ENCODE data around the gene LCN1.
"Not testable (repeated sequence)": the region's sequence is repeated elsewhere in the genome, so short reads cannot be mapped to it uniquely, and the experiment has no call there.

Gene LCN1

DNA sequence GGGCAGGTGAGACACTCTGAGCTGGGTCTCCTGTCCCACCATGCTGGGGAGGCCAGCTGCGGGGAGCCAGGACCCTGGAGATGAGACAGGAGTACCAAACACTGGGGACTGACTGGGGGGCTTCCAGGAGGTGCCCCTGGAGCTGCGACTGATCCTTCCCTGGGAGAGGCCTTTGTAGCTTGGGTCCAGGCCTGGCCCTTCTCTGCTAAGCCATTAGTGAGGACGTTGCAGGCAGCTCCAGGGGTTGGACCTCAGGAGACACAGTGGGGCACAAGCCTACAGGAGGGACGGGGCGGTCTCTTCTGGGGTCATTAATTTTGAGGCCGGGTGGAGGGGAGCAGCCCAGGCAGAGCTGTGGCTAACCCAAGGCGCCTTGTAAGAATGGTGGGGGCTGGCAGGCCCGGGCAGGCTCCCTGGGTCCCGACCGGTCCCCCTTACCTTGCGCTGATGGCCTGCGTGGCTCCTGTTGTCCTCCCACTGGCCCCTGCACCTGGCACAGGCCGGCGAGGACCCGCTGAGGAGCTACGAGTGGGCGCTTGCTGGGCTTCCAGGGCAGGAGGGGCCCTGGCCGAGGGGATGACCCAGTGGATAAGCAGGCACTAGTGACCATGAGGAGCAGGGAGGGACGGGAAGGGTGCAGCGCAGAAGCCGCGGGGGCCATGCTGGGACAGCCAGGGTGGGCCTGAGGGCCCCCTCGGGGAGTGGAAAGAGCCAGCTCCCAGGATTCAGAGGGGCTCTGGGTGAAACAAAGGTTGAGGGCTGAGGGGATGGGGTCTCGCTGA is 15.6 kb upstream of the LCN1 start:
- no peak for DNase-seq

DNA sequence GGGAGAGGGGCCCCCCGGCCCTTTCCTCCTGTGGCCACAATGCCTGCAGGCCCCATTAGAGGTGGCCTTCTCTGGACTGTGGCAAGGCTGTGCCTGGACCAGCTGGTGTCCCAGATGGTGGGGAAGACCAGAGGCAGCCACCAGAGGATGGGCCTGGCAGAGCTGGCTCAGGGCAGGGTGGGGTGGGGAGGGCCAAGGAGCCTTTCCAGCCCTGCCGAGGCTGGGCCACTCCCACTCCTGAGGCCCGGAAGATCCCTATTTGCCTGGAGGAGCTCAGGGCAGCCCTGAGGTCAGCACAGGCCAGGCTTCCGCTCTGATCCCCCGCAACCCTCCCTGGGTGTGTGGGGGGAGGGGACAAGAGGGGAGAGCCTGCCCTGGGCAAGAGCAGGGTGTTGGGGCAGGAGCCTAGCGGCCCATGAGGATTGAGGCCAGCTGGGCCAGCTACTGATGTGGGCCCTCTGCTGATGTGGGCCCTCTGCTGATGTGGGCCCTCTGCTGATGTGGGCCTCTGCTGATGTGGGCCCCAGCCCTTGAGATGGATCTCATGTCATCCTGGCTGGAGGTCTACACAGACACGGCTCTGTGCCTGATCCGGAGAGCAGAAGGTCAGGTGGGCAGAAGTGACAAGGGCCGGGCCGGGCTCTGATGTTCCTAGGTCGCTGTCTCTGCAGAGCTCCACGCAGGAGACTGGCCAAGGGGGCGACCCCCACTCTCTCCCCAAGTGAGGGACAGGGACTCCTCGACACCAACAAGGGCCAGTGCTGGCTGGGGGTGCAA is 14.7 kb upstream of the LCN1 start:
- no peak for DNase-seq

DNA sequence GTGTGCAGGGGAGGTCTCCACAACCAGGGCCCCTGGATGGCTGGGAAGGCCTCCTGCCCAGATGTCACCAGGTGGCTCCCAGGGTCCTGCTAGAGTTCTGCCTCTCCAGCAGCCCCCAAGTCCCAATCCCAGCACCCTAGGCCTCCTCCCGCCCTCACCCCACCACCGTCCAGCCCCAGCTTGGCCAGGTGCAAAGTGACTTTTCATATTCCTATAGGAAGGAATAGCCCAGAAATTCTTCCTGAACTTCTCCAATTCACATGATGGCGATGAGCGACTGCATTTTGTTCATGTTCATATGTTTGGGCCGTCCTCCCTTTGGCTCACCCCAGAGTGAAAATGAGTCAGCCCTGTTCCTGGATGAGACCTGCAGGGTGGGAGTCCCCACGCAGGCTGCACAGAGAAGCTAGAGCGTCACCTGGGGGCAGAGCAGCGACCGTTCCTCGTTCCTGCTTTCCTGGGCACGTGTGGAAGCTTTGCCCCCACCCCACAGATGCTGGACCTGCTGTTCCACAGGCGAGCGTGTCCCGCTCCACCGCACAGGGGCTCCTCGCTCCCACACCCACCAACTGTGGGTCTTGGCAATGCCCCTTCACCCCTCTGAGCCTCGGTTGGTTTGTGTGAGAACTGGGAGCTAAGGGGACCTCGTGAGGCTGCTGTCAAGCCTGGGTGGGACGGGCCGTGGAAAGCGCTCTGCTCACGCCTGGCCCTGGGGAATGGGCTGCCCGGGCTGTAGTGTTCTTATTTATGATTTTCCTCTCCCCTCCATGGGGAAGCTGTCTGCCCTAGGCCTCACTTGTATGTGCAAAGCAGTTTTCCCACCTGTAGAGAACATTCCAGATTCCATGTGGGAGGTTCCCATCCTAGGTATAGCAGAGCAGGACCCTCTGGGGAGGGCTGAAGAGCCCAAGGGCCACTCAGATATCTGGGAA is 13.9 kb upstream of the LCN1 start:
- DNase-seq = no peak

DNA sequence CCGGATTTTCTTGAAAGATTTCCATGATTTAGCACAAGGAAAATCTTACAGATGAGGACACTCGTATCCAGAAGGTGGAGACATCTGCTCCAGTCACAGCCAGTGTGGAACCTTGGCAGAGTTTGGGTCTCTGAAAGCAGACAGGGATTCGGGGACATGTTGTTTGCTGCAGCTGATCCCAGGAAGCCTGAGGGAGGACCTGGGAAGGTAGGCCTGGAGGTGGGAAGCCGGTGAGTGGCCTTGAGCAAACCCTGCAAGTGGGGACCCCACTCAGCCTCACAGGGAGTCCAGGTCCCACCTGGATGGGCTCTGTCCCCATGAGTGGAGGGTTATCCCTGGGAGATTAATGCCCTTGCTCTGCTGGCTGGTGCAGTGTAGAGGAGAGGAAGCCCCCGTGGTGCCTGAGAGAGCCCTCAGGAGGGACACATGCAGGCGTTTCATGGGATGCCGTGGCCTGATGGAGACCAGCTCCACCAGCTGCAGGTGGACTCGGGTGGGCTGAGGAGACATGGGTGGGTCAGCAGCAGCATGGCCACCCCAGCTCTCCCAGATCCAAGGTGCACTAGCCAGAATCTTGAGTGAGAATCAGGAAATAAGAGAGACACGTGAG is 12.9 kb upstream of the LCN1 start:
- DNase-seq = no peak

DNA sequence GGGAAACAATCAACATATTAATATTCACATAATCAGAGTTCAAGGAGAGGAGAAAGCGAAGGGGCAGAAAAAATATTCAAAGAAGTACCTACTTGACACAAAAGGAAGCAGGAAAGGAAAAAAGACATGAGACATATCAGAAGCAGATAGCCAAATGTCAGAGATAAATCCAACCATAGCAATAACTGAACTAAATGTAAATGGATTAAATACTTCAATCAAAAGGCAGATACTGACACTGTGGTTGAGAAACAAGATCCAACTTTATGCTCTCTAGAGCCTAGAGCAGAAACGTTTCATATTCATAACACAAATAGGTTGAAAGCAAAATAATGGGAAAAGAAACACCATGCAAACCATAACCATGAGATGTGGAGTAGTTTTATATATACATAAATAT is 11.8 kb upstream of the LCN1 start:
- no peak for DNase-seq

DNA sequence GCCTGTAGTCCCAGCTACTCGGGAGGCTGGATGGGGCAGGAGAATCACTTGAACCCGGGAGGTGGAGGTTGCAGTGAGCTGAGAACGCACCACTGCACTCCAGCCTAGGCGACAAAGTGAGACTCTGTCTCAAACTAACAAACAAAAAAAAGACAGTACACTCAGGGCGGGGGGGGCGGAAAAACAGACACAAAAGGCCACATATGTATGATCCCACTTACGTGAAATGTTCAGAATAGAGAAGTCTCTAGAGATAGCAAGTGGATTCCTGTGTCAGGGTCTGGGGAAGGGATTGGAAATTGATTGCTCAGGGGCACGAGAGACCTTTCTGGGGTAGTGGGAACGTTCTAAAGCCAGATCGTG is 9.0 kb upstream of the LCN1 start:
- DNase-seq = no peak

DNA sequence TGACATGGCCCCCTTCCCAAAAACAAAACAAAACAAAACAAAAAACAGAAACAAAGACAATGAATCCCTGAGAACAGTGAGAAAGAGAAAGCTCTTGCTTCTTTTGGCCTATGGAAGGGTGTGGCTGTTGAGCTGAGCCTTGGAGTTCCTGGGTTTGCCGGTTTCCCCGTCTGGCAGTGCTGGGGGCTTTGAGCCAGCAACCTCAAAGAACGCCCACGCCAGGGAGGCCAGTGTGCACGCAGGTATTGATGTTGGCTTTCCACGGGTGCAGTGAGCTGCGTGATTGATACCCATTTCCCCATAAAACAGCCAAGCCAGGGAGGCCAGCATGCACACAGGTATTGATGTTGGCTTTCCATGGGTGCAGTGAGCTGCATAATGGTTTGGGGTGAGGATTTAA is 8.3 kb upstream of the LCN1 start:
- DNase-seq = no peak

DNA sequence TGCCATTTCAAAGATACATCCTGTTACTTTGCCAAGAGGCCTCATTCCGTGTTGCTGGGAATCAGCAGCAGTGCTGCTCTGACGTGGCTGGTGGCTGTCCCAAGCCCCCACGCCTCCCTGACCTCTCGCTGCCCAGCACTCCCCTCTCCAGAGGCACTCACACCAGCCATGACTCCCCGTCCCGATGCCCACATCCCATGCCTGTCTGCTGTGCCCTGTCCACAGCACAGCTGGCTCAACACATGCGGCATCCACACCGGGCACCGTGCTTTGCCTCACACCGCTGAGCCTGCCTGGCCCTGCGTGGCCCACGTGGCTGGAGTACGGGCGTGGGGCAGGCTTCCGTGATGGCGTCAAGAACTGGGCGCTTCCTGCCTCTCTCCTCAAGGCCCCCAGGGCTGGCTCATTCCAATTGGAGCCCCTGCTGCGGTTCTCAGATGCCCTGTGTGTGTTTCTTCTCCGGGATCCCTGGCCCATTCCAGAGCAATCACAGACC is 7.8 kb upstream of the LCN1 start:
- DNase-seq = no peak

DNA sequence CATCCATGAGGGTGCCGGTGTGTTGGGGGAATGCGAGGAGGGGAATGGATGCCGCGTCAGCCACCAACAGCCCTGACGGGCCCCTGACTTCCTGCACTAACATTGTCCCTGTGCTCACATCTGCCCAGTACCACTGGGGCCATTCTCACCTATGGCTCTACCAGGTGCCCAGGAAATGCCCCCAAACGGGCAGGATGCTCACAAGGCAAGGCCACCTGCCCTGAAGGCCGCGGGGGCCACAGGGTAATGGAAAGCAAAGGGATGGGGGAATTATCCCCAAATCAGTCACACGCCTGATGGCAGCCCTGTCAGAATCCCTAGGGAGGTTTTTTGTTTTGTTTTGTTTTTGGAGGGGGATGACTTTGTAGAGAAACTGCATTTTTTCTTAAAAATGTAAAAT is 7.3 kb upstream of the LCN1 start:
- DNase-seq = not testable (repeated sequence)

DNA sequence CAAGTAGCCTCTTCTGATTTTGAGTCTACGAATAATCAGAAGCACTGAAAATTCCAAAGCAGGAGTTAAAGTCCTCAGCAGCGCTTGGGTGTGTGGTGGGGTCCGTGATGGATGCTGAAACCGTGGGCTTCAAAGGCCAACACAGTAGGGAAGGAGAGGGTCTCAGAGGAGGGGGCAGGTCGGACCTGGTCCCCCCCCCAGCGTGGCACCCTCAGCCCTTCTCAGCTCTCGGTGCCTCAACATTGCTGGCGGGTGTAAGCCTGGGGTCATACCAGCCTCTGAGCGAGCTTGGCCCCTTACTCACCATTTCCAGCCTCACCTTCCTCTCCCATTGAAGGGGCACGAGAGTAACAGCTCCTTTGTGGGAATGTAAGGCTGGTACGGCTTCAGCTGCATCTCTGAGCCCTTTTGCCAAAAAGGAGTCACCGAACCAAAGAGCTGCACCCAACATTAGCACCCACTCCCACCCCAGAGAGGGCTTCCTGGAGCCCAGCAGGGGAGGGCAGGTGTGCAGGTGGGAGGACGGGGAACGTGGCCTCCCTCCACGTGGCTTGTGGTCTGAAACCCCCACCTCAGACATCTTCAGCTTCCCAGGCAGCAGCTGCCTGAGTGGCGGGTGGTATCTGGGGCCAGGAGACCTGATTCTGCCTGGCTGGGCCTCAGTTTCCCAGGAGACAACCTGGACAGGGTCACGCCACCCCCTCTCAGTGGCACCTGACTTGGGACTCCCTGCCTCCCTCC is 6.7 kb upstream of the LCN1 start:
- DNase-seq = no peak

DNA sequence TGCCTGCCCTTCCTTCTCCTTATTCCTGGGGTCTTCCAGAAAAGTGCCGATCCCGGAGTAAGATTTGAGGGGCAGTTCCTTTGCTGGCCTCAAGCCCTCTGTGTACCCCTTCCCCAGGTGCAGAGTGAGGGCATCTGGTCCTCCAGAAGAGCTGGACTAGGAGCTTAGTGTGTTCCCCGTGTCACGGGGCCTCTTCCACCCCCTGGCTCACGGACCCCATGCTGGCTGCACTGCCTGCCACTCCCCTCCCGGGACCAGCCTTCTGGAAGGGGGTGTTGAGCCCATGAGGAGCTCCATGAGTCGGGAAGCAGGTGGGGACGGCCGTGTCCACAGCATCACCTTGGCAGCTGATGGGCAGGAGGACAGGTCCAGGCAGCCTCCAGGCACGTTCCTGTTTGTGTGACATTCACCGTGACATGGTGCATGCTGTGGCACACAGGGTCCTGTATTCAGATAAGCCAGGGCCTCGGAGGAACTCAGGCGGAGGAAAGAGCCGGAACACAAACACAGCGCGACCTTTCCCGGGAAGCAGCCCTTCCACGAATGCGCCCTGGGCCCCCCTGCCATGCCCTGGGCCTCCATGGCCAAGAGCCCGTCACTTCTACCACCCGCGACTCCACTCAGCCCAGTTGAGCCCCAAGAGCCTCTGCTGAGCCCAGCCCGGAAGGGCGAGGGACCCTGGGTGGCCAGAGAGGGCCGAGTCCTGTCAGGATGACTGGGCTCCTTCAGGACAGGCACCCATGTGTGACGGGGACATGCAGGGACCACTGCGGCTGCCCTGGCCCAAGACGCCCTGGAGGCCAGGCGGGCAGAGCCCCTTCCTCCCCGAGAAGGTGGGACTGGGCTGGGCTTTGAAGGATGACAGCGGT is 5.9 kb upstream of the LCN1 start:
- DNase-seq = no peak

DNA sequence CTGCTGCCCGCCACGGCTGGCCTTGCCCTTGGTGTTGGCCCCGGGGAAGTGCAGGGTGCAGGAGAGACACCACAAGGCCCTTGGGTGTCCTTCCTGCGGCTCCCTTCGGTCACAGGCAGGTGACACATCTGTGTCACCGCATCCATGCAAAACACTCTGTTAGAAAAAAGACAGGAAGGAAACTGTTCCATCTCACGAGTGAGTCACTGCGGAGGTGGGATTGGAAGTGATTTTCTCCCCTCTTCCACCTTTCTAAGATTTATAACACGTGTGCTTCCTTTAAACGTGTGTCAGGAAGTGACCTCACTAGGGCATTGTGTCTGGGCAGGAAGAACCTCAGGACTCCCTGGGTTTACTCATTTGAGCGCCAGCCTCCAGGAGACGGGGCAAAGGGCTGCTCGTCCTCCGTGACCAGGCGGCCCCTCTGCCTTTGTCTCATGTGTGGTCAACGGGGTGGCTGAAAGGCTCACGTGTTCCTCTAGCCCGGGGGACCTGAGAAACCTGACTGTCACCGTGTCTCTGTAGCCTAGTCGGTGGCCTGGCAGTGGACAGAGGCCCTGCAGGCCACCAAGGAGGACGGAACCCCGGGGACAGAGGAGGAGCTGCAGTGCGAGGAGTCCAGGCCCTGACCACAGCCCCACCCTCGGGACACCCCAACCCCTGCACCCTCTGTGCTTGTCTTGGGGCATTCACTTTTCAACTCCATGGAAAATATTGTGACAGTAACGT is 4.9 kb upstream of the LCN1 start:
- DNase-seq = no peak

DNA sequence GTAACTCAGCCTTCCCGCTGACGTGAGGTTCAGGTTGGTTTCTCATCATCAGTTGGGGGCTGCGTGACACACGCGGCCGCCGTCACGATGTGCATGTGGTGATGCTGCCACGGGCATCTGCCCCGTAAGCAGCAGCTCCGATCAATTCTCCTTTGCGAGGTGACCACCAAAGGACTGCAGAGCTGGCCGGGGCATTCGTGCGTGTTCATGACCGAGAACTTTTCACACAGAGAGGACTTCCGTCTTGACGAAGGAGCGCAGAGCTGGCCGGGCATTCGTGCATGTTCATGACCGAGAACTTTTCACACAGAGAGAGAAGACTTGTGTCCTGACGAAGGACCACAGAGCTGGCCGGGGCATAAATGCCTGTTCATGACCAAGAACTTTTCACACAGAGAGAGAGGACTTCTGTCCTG is 3.8 kb upstream of the LCN1 start:
- no peak for DNase-seq

DNA sequence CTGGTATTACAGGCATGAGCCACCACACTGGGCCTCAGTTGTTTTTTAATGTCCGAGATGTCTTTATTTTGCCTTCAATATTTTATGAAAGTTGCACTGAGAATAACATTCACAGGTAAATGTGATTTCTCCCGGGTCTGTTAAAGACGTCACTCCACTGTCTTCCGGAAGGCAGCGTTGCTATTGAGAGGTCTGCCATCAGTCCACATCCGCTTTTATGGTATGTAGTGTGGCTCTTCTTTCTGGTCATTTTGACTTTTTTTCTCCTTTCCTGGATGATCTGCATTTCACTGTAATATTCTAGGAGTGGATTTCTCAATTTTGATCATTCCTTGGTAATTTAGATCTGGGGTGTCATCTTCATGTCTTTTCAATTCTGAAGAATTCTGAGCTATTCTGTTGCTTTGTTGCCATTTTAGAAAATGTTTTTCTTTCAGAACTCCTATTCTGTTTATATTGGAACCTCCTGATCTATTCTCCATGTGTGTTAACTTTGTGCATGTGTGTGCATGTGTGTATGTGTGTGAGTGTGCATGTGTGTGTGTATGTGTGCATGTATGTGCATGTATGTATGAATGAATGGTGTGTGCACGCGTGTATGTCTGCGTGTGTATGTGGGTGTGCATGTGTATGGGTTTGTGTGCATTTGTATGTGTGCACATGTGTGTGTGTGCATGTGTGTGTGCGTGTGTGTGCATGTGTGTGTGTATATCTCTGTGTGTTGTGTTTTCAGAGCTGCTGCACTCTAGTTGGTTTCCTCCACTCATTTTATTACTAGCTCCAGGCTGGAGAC is 1.9 kb upstream of the LCN1 start:
- no peak for DNase-seq

DNA sequence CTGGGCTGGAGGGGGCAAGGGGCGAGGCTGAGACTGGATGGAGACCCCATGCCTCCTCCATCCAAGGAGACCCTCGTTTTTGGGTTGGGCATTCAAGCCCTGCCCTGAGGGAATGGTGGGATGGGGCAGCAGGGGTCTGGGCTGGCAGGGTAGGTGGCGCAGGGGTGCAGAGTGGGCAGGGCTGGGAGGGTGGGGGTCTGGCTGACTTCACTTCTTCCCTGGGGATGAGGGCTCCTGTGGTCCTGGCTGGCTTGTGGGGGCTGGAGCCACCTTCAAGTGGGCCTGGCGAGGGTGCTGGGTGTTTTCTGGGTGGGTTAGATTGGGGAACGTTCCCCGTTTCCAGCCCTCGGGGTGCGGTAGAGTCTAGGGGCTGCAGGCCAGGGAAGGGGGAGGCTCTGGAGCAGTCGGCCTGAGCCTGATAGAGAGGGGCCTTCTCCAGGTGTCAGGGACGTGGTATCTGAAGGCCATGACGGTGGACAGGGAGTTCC is 412 bp downstream of the LCN1 start:
- no peak for DNase-seq

DNA sequence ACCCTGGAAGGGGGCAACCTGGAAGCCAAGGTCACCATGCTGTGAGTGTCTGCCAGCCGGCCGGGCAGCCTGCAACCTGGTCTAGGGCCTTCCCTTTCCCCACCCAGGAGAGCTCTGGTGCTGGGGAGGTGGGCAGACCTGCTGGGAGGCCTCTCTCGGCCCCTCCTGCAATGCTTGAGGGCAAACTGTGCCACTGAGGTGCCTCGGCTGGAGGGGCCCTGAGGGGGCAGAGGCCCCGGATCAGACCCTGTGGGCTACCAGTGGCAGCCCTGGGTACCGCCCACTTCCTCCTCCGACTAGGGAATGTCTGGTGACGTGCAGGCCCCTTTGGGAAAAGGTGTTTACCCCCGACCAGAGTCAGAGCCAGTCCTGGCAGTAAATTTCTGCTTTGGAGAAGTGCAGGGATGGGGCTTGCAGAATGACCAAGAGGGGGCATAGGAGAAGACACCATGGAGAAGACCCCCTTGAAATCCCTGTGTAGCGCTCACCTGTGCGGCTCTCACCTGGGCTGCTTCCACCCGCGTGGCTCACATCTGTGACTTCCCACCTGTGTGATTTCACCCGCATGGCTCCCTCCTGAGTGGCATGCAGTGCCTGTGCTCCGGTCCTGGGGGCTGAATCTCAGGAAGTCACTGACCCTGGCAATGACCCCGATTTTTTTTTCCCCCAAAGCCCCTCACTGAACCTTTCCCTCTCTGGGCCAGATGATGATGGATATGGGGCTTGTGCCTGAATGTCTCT is 1.1 kb downstream of the LCN1 start:
- DNase-seq = no peak

DNA sequence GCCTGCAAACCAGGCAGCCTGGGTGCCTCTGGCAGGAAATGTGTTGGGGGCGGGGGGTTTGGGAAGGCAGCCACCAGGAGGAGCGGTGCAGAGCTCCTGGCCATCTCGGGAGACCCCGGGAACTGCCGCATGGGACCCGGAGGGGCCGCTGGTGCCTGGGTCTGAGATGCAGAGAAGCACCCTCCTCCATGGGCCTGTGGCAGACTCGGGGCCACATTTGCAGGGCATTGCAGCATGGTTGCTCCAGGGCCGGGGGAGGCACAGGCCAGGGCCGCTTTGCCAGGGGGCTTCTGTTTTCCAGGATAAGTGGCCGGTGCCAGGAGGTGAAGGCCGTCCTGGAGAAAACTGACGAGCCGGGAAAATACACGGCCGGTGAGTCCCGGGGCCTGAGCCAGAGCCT is 1.7 kb downstream of the LCN1 start:
- DNase-seq = no peak

DNA sequence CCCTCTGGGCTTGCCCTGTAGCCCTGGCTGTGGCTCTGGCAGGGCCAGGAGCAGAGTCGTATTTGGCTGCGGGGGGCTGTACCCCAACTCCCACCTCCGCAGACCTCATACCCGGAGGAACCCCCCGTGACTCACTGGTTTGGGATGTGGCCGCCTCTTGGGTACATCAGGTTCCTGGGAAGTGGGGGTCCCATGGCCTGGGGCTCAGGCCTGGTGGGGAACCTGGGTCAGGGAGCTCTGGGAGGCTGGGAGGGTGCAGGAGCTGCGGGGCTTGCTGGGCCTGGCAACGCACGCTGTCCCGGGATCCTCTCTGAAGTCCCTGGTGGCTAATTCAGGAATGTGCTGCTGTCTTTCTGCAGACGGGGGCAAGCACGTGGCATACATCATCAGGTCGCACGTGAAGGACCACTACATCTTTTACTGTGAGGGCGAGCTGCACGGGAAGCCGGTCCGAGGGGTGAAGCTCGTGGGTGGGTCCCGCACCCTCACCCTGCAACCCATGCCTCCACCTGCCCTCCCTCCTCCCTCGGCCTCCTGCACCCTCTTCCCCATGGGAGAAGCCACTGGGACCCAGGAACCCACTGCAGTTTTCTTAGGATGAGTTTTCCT is 2.4 kb downstream of the LCN1 start:
- DNase-seq = no peak
